ENCODE measurements around the gene STIP1.

GRCh38 chr11:64216879-64217278 is 30.9 kb downstream of the STIP1 start:
- no peak for TF ChIP-seq EZH2 (IDR thresholded peaks at IDR 0.05; ENCODE audit: borderline replicate concordance, low read length)
- TF ChIP-seq CTCF (IDR thresholded peaks at IDR 0.05; ENCODE audit: low read length), result peak; percentile 40

Measured in OCI-LY1 (cell line).